ENCODE results near the gene XCL1. TPM values are rescaled to one million over a fixed set of nuclear protein-coding genes. Genes with fewer than 3 reads are reported as not detected.
"Not testable (repeated sequence)": the region's sequence is repeated elsewhere in the genome, so short reads cannot be mapped to it uniquely, and the experiment has no call there.

The XCL1 gene
- total RNA-seq, 4 donors from 2014 or later, result 0.42 to 1.2 (median 0.91) TPM; not detected in 1

DNA sequence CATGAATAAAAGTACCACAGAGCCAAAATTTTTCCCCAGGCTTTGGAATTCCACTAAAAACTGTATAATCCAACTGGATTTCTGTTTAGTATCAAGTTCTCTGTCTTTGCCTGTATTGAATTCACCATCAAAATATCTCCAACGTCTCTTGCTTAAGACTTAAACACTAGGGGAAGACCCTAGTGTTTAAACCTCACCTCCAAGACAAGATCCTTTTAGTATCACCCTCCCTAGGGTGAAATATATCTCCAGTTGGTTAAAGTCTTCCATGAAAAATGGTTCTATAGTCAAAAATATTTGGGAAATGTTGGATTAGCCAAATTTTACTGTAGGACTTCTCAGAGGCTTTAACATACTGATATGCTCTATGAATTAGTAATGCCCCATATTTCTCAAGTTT lies 8.1 kb upstream of the XCL1 start:
- 74% methylated on average over 1 of the region's 1 CpG for WGBS
- intact Hi-C loops (cut with DNase I), result no loop called here
- no peak for TF ChIP-seq EP300 (IDR thresholded peaks at IDR 0.05)
- no peak for TF ChIP-seq POLR2AphosphoS5 (IDR thresholded peaks at IDR 0.05)
- TF ChIP-seq POLR2A (IDR thresholded peaks at IDR 0.05; ENCODE audit: low read depth), result no peak
- TF ChIP-seq, protein P1, sequence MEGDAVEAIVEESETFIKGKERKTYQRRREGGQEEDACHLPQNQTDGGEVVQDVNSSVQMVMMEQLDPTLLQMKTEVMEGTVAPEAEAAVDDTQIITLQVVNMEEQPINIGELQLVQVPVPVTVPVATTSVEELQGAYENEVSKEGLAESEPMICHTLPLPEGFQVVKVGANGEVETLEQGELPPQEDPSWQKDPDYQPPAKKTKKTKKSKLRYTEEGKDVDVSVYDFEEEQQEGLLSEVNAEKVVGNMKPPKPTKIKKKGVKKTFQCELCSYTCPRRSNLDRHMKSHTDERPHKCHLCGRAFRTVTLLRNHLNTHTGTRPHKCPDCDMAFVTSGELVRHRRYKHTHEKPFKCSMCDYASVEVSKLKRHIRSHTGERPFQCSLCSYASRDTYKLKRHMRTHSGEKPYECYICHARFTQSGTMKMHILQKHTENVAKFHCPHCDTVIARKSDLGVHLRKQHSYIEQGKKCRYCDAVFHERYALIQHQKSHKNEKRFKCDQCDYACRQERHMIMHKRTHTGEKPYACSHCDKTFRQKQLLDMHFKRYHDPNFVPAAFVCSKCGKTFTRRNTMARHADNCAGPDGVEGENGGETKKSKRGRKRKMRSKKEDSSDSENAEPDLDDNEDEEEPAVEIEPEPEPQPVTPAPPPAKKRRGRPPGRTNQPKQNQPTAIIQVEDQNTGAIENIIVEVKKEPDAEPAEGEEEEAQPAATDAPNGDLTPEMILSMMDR (IDR thresholded peaks at IDR 0.05), result no peak
- H3K4me3 ChIP-seq, result no peak overlapping the region
- no peaks in the 10 kb centered on the region for H3K27me3 ChIP-seq
- no peak for DNase-seq (ENCODE audit: extremely low spot score)
- no peaks in the 10 kb centered on the region for H3K9me3 ChIP-seq
- H3K4me1 ChIP-seq, result no peaks in the 10 kb centered on the region
- no peak overlapping the region for H3K27ac ChIP-seq (replicated peaks in 1 of 4)
- no peaks in the 10 kb centered on the region for H3K36me3 ChIP-seq

DNA sequence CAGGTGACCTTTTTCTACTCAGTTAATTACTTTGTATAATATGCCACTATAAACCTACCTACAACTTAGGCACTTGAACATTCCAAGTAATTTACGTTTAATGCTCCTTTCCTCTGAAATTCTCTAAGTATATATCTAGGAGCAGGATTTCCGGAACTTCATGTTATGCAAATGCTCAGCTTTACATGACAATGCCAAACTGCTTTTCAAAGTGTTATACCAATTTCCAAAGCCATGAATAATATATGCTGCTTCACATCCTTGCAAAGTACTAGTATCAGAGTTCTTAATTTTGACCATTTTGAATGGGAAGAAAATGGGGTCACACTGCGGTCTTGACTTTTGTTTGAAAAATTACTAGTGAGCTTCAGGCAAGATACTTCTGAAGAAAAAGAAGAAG lies 5.8 kb upstream of the XCL1 start:
- TF ChIP-seq POLR2A (IDR thresholded peaks at IDR 0.05; ENCODE audit: low read depth) (no peak), EP300 (IDR thresholded peaks at IDR 0.05) (no peak), POLR2AphosphoS5 (IDR thresholded peaks at IDR 0.05) (no peak)
- TF ChIP-seq, protein P1 (IDR thresholded peaks at IDR 0.05), result no peak
- Histone ChIP-seq H3K4me1 (no peaks in the 10 kb centered on the region), H3K27ac (replicated peaks in 1 of 4) (no peak overlapping the region), H3K4me3 (no peak overlapping the region), H3K9me3 (no peaks in the 10 kb centered on the region), H3K27me3 (no peaks in the 10 kb centered on the region), H3K36me3 (no peaks in the 10 kb centered on the region)
- 92% methylated on average over 3 of the region's 3 CpGs for WGBS
- DNase-seq (ENCODE audit: extremely low spot score), result no peak
- intact Hi-C loops (cut with DNase I), result loop anchor here (5.0 kb wide), 1 partner anchor 133 kb away; no protein-coding TSS in a partner anchor

DNA sequence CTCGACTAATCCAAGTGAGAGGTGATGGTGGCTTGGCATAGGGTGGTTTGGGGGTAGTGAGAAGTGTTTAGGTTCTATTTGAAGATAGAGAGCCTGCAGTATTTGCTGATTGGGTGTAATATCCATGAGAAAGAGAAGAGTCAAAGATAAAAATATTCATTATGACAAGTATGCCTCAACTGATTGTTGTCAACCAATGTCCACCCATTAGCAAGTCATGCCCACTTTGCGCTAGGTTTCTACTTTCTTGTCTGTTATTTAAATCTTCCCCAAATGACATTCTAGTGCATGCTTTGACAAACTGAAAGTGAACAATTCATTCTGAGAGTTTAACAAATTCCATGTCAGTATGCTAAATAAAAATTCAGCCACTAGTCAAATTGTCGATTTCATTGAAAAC lies 3.8 kb upstream of the XCL1 start:
- Histone ChIP-seq H3K4me1 (no peaks in the 10 kb centered on the region), H3K27me3 (no peaks in the 10 kb centered on the region), H3K27ac (replicated peaks in 1 of 4) (no peak overlapping the region), H3K9me3 (no peaks in the 10 kb centered on the region), H3K4me3 (no peak overlapping the region), H3K36me3 (no peaks in the 10 kb centered on the region)
- intact Hi-C loops (cut with DNase I), result loop anchor here (5.0 kb wide), 1 partner anchor 135 kb away; no protein-coding TSS in a partner anchor
- WGBS, result 95% methylated on average over 3 of the region's 3 CpGs
- no peak for DNase-seq (ENCODE audit: extremely low spot score)
- TF ChIP-seq EP300 (IDR thresholded peaks at IDR 0.05) (no peak), POLR2A (IDR thresholded peaks at IDR 0.05; ENCODE audit: low read depth) (no peak), POLR2AphosphoS5 (IDR thresholded peaks at IDR 0.05) (no peak)
- TF ChIP-seq, protein P1 (IDR thresholded peaks at IDR 0.05), result no peak

DNA sequence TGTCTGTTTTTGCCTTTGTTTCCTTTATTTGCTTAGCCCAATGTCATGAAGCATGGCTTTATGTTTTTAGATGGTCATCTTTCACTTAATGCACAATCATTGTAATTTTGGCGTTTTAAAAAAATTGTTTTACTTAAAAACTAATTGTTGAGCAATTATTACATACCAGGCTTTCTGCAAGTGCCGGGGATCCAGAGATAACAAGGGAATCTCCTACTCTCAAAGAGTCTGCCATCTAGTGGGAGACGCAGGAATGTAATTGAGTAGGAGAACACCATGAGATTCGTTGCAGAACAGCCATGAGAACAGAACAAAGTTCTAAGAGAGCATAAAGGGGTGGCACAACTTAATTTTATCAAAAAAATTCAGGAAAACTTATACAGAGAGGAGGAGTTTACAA lies 2.2 kb upstream of the XCL1 start:
- not testable (repeated sequence) for H3K4me1 ChIP-seq; H3K27ac ChIP-seq (replicated peaks in 1 of 4); H3K27me3 ChIP-seq; H3K4me3 ChIP-seq; H3K9me3 ChIP-seq; H3K36me3 ChIP-seq; DNase-seq (ENCODE audit: extremely low spot score)
- intact Hi-C loops (cut with DNase I), result loop anchor here (5.0 kb wide), 1 partner anchor 137 kb away; no protein-coding TSS in a partner anchor
- TF ChIP-seq, protein P1 (IDR thresholded peaks at IDR 0.05), result peak; percentile 42 to 63 (median 56)
- WGBS, result 18% methylated on average over 4 of the region's 4 CpGs

DNA sequence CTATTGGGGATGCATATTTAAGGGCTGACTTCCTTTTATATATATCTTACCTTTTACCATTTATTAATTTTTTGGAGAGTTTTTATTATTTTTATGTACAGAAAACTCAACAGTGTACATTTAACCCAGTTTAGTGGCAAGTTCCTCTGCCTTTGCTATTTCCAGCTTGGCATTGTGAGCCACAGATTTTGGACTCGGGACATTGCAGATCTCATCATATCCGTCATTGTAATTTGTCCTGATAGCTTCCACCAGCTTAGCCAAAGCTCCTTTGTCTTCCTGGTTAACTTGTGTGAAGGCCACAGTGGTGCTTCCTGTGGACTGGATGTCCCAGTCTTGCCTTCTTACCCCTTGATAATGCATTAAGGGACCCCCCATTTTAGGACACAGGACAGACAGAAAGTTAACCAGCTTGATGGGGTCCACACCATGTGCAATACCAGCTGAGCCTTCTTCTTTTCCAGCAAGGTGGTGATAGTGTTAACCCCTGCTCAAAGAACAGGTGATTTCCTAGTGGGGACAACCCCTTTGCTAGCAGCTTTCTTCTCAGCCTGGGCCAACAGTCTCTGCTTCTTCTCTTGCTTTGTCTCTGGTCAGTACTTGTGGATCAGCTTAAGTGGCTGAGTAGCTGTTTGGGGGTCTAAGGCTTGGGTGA lies 2.3 kb downstream of the XCL1 start:
- 55% methylated on average over 2 of the region's 2 CpGs for WGBS
- intact Hi-C loops (cut with DNase I), result not testable (repeated sequence)
- peaks cover 0 to 18% (median 15%) of the 10 kb centered on the region in 4 donors for H3K4me1 ChIP-seq

DNA sequence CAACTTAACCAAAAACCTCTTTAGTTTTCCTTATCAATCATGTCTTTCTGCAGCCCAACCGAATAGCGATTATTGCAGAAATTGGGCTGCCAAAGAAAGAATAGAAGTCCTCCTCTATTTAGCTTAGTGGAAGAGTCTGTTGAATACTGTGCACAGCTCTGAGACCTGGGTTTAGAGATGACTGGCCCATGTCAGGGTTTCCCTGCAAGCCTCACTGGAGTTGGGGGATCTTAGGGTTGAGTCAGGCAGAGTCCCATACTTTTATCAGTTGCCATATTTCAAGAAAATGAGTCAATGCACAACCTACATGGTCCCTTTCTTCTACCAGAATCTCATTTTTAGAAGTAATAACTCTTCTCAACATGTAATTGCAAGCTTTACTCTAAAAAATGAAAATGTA lies 3.9 kb downstream of the XCL1 start:
- H3K27ac ChIP-seq (replicated peaks in 1 of 4); H3K9me3 ChIP-seq; H3K27me3 ChIP-seq; DNase-seq (ENCODE audit: extremely low spot score); intact Hi-C loops (cut with DNase I); H3K36me3 ChIP-seq; H3K4me3 ChIP-seq: not testable (repeated sequence)
- 98% methylated on average over 2 of the region's 2 CpGs for WGBS
- peaks cover 5 to 33% (median 28%) of the 10 kb centered on the region in 4 donors for H3K4me1 ChIP-seq

More for the DNA sequence above, 2.3 kb downstream of the XCL1 start:
- DNase-seq (ENCODE audit: extremely low spot score); H3K36me3 ChIP-seq; H3K27ac ChIP-seq (replicated peaks in 1 of 4); H3K9me3 ChIP-seq; H3K4me3 ChIP-seq; H3K27me3 ChIP-seq: not testable (repeated sequence)

DNA sequence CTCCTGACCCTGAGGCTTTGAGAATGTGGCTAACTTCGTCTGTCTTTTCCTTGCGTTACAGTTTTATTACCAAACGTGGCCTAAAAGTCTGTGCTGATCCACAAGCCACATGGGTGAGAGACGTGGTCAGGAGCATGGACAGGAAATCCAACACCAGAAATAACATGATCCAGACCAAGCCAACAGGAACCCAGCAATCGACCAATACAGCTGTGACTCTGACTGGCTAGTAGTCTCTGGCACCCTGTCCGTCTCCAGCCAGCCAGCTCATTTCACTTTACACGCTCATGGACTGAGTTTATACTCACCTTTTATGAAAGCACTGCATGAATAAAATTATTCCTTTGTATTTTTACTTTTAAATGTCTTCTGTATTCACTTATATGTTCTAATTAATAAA lies 4.6 kb downstream of the XCL1 start:
- H3K36me3 ChIP-seq; H3K27me3 ChIP-seq; H3K4me3 ChIP-seq; H3K9me3 ChIP-seq; DNase-seq (ENCODE audit: extremely low spot score); H3K27ac ChIP-seq (replicated peaks in 1 of 4); intact Hi-C loops (cut with DNase I): not testable (repeated sequence)
- WGBS, result 93% methylated on average over 7 of the region's 7 CpGs
- peaks cover 10 to 38% (median 33%) of the 10 kb centered on the region in 4 donors for H3K4me1 ChIP-seq
